Endothelial cell of umbilical vein (primary cell): ENCODE data around the gene MOB3A. TPM values are rescaled to one million over a fixed set of nuclear protein-coding genes. Genes with fewer than 3 reads are reported as not detected.

Experiments used
- BruUV-seq: library from RNA; stranded (reverse); fragments of 400-500 nt; replicated peaks from 2 replicates; lab custom pipeline; 2021; lab: Mats Ljungman, UMichigan
- CTCF ChIA-PET: fragments of 300-600, 350-600 bp; sonication (Branson Sonifier 250); formaldehyde crosslinking; loops from one replicate; lab custom pipeline; 2021; ENCODE audit warnings: antibody characterized with exemption, inconsistent platforms; lab: Charles Lee
- POLR2A ChIA-PET: fragments of 300-600, 350-600 bp; sonication (Branson Sonifier 250); formaldehyde crosslinking; loops from one replicate; lab custom pipeline; 2021; ENCODE audit warnings: antibody characterized with exemption, inconsistent platforms; lab: Charles Lee
- DNase-seq: peaks from one replicate; pipeline ENCODE4 v3.0.0-alpha.2; 2011; ENCODE audit warnings: low read depth, low spot score
- FAIRE-seq: peaks from 2 replicates; lab custom pipeline; 2011; peaks lifted over from hg19 to GRCh38; lab: Jason Lieb, UNC
- H2AFZ ChIP-seq: 2 replicates; pipeline ENCODE4 v1.6.0; 2012; ENCODE audit warnings: low read depth, low read length, control low read depth, inconsistent platforms
- H3K27ac ChIP-seq: 2 replicates; pipeline ENCODE4 v1.5.1; 2011; ENCODE audit warnings: low read depth, mild to moderate bottlenecking, control low read depth, low read length, moderate library complexity; ENCODE audit not compliant: insufficient read depth
- H3K27me3 ChIP-seq, 2 experiments: 2 replicates each; pipeline versions ENCODE4 v1.6.0 to v1.6.1; 2011; ENCODE audit warnings: low read length in 2 of 2, mixed read lengths in 1 of 2; ENCODE audit not compliant: control insufficient read depth in 2 of 2, insufficient read depth in 2 of 2
- H3K36me3 ChIP-seq, 2 experiments: 2 replicates in 1 of 2; 3 replicates in 1 of 2; pipeline ENCODE4 v1.5.1; 2011; ENCODE audit warnings: low read length in 2 of 2, mild to moderate bottlenecking in 1 of 2, moderate library complexity in 1 of 2; ENCODE audit not compliant: control insufficient read depth in 2 of 2, insufficient read depth in 2 of 2; ENCODE audit errors: extremely low read depth in 1 of 2
- H3K4me1 ChIP-seq: 3 replicates; pipeline ENCODE4 v1.5.1; 2011; ENCODE audit warnings: mild to moderate bottlenecking, low read length; ENCODE audit not compliant: control insufficient read depth, insufficient read depth; ENCODE audit errors: extremely low read depth
- H3K4me2 ChIP-seq: 2 replicates; pipeline ENCODE4 v1.6.1; 2011; ENCODE audit warnings: low read length, control low read depth, mixed read lengths; ENCODE audit not compliant: insufficient read depth
- H3K4me3 ChIP-seq, 3 experiments: fragments of 200-600 bp in 1 of 3; sonication (generic), shearing (Covaris generic) in 1 of 3; replicated peaks in 1 of 3; 2 replicates each; pipeline ENCODE4 v1.5.1; 2011 to 2016; ENCODE audit warnings: control low read depth in 3 of 3, low read length in 3 of 3, mild to moderate bottlenecking in 2 of 3, inconsistent platforms in 1 of 3, low read depth in 1 of 3, moderate library complexity in 1 of 3; ENCODE audit not compliant: insufficient read depth in 1 of 3
- H3K79me2 ChIP-seq: 2 replicates; pipeline ENCODE4 v1.6.0; 2012; ENCODE audit warnings: low read length, inconsistent platforms; ENCODE audit not compliant: control insufficient read depth, insufficient read depth
- H3K9ac ChIP-seq: replicated peaks from 2 replicates; pipeline ENCODE3; 2011; ENCODE audit warnings: low read length, control low read depth; ENCODE audit not compliant: insufficient read depth; ENCODE audit errors: extremely low read depth
- H3K9me1 ChIP-seq: replicated peaks from 3 replicates; pipeline ENCODE4 v1.6.0; 2011; ENCODE audit warnings: mild to moderate bottlenecking, low read length; ENCODE audit not compliant: control insufficient read depth, insufficient read depth; ENCODE audit errors: extremely low read depth
- H3K9me3 ChIP-seq: replicated peaks from 2 replicates; pipeline ENCODE4 v1.5.1; 2012; ENCODE audit warnings: low read length, inconsistent platforms; ENCODE audit not compliant: control insufficient read depth, insufficient read depth
- H4K20me1 ChIP-seq: replicated peaks from 2 replicates; pipeline ENCODE3; 2011; ENCODE audit warnings: mild to moderate bottlenecking, low read length; ENCODE audit not compliant: control insufficient read depth, insufficient read depth; ENCODE audit errors: extremely low read depth
- CTCF ChIP-seq, 2 donors: IDR thresholded peaks; 1 replicate in 1 of 2; 2 replicates in 1 of 2; pipeline ENCODE4 v1.5.1; 2011; ENCODE audit warnings: low read length in 2 of 2, mild to moderate bottlenecking in 2 of 2, moderate library complexity in 2 of 2, control low read depth in 1 of 2, inconsistent platforms in 1 of 2, low read depth in 1 of 2; ENCODE audit not compliant: insufficient read depth in 1 of 2; ENCODE audit errors: extremely low read depth in 1 of 2
- EZH2 ChIP-seq: IDR thresholded peaks from 2 replicates; pipeline ENCODE4 v1.6.1; 2012; ENCODE audit warnings: borderline replicate concordance, low read depth, mild to moderate bottlenecking, moderate library complexity, low read length, inconsistent platforms; ENCODE audit not compliant: severe bottlenecking
- FOS ChIP-seq: IDR thresholded peaks from 2 replicates; pipeline ENCODE4 v1.6.1; 2011; ENCODE audit warnings: mild to moderate bottlenecking, low read length, moderate library complexity, borderline replicate concordance; ENCODE audit not compliant: insufficient read depth
- GATA2 ChIP-seq: IDR thresholded peaks from 2 replicates; pipeline ENCODE4 v1.7.0; 2011; ENCODE audit warnings: low read depth, mild to moderate bottlenecking, moderate library complexity, mixed read lengths, low read length; ENCODE audit not compliant: insufficient read length, insufficient read depth
- JUN ChIP-seq: IDR thresholded peaks from 2 replicates; pipeline ENCODE4 v1.6.1; 2011; ENCODE audit warnings: borderline replicate concordance, low read depth; ENCODE audit not compliant: insufficient read length, insufficient read depth
- MAX ChIP-seq: IDR thresholded peaks from 2 replicates; pipeline ENCODE4 v1.6.1; 2011; ENCODE audit not compliant: insufficient read depth, insufficient read length
- MYC ChIP-seq: IDR thresholded peaks from one replicate; pipeline ENCODE4 v1.6.1; 2011; ENCODE audit warnings: mild to moderate bottlenecking, low read depth, low read length
- POLR2A ChIP-seq: IDR thresholded peaks from 2 replicates; pipeline ENCODE4 v1.6.1; 2012; ENCODE audit warnings: low read depth, mild to moderate bottlenecking, control low read depth, low read length
- POLR2AphosphoS5 ChIP-seq: IDR thresholded peaks from 2 replicates; pipeline ENCODE4 v1.6.1; 2012; ENCODE audit warnings: low read depth, mild to moderate bottlenecking, control low read depth, low read length, moderate library complexity; ENCODE audit not compliant: insufficient read depth
- dilution Hi-C: fragments of 300-500 bp; cut with MboI; formaldehyde crosslinking; loops from one replicate; pipeline ENCODE4 v1.15.0; 2019; ENCODE audit warnings: low sequenced_read_pairs; ENCODE audit not compliant: extremely low pct_ligation_motif_present
- intact Hi-C: fragments of 100-400 bp; cut with micrococcal nuclease; formaldehyde crosslinking; loops from one replicate; pipeline ENCODE4 v1.10.0; 2022
- polyA plus RNA-seq, 4 experiments: library from polyadenylated mRNA; depleted of rRNA in 3 of 4; stranded (reverse) in 3 of 4; unstranded in 1 of 4; fragments of >200 nt; gene quantifications; 2 replicates each; pipeline versions ENCODE4 v1.2.1 to v1.2.3, GENCODE V29; 2011 to 2012; ENCODE audit warnings: missing spikeins in 1 of 4
- total RNA-seq: library from RNA; stranded (reverse); gene quantifications from 2 replicates; pipeline ENCODE4 v1.2.3, GENCODE V29; 2021

MOB3A gene
- total and polyA plus RNA-seq, 2 donors (not counting 3 experiments of a cell fraction or from before 2014, with no cell fraction given) = 46.5 to 59.7 TPM

- Histone ChIP-seq H3K4me2 (peak overlapping the region; percentile 82), H3K4me3 (peak overlapping the region in 2 of 3 experiments; percentile 81), H3K27ac (no peak overlapping the region), H3K9me1 (no peaks in the 10 kb centered on the region), H3K27me3 (no peaks in the 10 kb centered on the region), H3K9ac (peak overlapping the region; percentile 36), H2AFZ (no peak overlapping the region), H3K9me3 (no peaks in the 10 kb centered on the region), H3K79me2 (peaks cover 47% of the 10 kb centered on the region), H3K4me1 (peaks cover 29% of the 10 kb centered on the region), H4K20me1 (no peaks in the 10 kb centered on the region), H3K36me3 (peaks cover 4 to 14% of the 10 kb centered on the region in 2 experiments)
- POLR2A ChIA-PET = no interaction called here
- intact Hi-C loops = no loop called here
- dilution Hi-C loops = no loop called here
- CTCF ChIA-PET = interaction anchor here (0.9 to 2.6 kb wide), 5 partner anchors 9 to 29 kb away, joined by 3 to 11 read pairs (median 3); no protein-coding TSS in a partner anchor
- TF ChIP-seq JUN = no peak
- TF ChIP-seq MAX = no peak
- no peak for TF ChIP-seq MYC
- no peak for TF ChIP-seq POLR2A
- no peak for TF ChIP-seq POLR2AphosphoS5
- TF ChIP-seq FOS = no peak
- no peak for TF ChIP-seq CTCF (IDR thresholded peaks at IDR 0.05; ENCODE audit: extremely low read depth in 1 of 2, insufficient read depth in 1 of 2, low read depth in 1 of 2, low read length in 2 of 2)
- no peak for TF ChIP-seq GATA2
- TF ChIP-seq EZH2 = no peak
- BruUV-seq = no TSS peak
- no peak for FAIRE-seq
- no peak for DNase-seq
Measured at GRCh38 chr19:2048959-2049740, 47.0 kb downstream of the MOB3A start.
